A673 (cell line): Measurements from ENCODE around the gene CA5B. TPM values are rescaled to one million over a fixed set of nuclear protein-coding genes. Genes with fewer than 3 reads are reported as not detected.

Experiments used
- BruUV-seq: library from RNA; stranded (reverse); fragments of 400-500 nt; replicated peaks from 2 replicates; lab custom pipeline; 2021; lab: Mats Ljungman, UMichigan
- CTCF ChIA-PET: fragments of 300-600 bp; sonication (Branson Sonifier 250); formaldehyde crosslinking; loops from one replicate; lab custom pipeline; 2022; ENCODE audit warnings: antibody characterized with exemption; lab: Charles Lee
- POLR2A ChIA-PET: fragments of 300-600 bp; sonication (Branson Sonifier 250); formaldehyde crosslinking; loops from one replicate; lab custom pipeline; 2022; ENCODE audit warnings: antibody characterized with exemption; ENCODE audit not compliant: low non-redundant PET; lab: Charles Lee
- DNase-seq: peaks from one replicate; pipeline ENCODE4 v3.0.0-alpha.2; 2015; ENCODE audit warnings: low spot score
- H3K27ac ChIP-seq: fragments of 200-600 bp; sonication (generic); 2 replicates; pipeline ENCODE4 v1.5.1; 2016; ENCODE audit warnings: mixed run types, low read depth, mild to moderate bottlenecking, mixed read lengths, antibody characterized with exemption, low read length; ENCODE audit not compliant: poor library complexity, severe bottlenecking
- H3K27me3 ChIP-seq: fragments of 200-600 bp; sonication (generic); replicated peaks from 2 replicates; pipeline ENCODE4 v1.6.1; 2017; ENCODE audit warnings: mixed run types, low read depth, mild to moderate bottlenecking, mixed read lengths, antibody characterized with exemption, low read length; ENCODE audit not compliant: insufficient read depth, poor library complexity
- H3K36me3 ChIP-seq: fragments of 200-600 bp; sonication (generic); 2 replicates; pipeline ENCODE4 v1.6.1; 2016; ENCODE audit warnings: mixed run types, mild to moderate bottlenecking, mixed read lengths, antibody characterized with exemption, low read length; ENCODE audit not compliant: insufficient read depth, poor library complexity, severe bottlenecking
- H3K4me1 ChIP-seq: fragments of 200-600 bp; sonication (generic); 2 replicates; pipeline ENCODE4 v1.6.1; 2017; ENCODE audit warnings: mixed run types, mild to moderate bottlenecking, mixed read lengths, antibody characterized with exemption, low read length; ENCODE audit not compliant: insufficient read depth, poor library complexity, severe bottlenecking
- H3K4me3 ChIP-seq: fragments of 200-600 bp; sonication (generic); 2 replicates; pipeline ENCODE4 v1.5.1; 2016; ENCODE audit warnings: low read depth, mixed run types, mild to moderate bottlenecking, mixed read lengths, low read length; ENCODE audit not compliant: poor library complexity, severe bottlenecking
- H3K9me3 ChIP-seq: fragments of 200-600 bp; sonication (generic); 2 replicates; pipeline ENCODE4 v1.6.1; 2016; ENCODE audit warnings: mixed run types, low read depth, mild to moderate bottlenecking, mixed read lengths, antibody characterized with exemption, low read length; ENCODE audit not compliant: poor library complexity, severe bottlenecking
- EZH2 ChIP-seq: fragments of 200-600 bp; sonication (generic); IDR thresholded peaks from 2 replicates; pipeline ENCODE4 v1.6.1; 2017; ENCODE audit warnings: borderline replicate concordance, low read depth, mild to moderate bottlenecking, mixed read lengths, antibody characterized with exemption, low read length; ENCODE audit not compliant: poor library complexity, severe bottlenecking
- intact Hi-C: fragments of 100-400 bp; cut with micrococcal nuclease; formaldehyde crosslinking; loops from one replicate; pipeline ENCODE4 v1.10.0; 2022; ENCODE audit not compliant: unreplicated experiment
- total RNA-seq: library from RNA; stranded (reverse); gene quantifications from 2 replicates; pipeline ENCODE4 v1.2.3, GENCODE V29; 2021
- TF ChIP-seq, protein P1 (sequence below): fragments of 300-800, 200-600 bp; sonication (generic); conservative IDR thresholded peaks from 2 replicates; pipeline ENCODE4 v1.5.1; 2017; ENCODE audit warnings: low read depth, mild to moderate bottlenecking, antibody characterized with exemption, low read length, moderate library complexity, mixed read lengths

The CA5B gene
- total RNA-seq, 1 experiment from 2014 or later: 9.4 TPM

DNA sequence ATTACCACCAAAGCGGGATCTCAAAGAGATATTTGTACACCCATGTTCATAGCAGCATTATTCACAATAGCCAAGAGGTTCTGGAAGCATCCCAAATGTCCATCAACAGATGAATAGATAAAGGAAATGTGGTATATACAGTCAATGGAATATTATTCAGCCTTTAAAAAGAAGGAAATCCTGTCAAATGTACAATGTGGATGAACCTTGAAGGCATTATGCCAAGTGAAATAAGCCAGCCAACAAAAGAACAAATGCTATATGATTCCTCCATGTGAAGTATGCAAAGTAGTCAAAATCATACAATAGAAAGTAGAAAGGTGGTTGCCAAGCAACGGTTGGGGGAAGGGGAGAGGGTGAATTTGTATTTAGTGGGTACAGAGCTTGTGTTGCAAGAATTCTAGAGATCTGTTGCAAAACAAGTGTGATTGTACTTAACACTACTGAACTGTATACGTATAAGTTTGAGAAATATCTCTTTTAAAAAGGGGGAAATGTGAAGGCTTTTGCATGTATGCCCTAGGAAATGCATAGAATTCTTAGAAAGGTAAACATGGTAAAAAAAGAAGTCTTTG is 47.2 kb downstream of the CA5B start:
- ChIA-PET CTCF (no interaction called here), POLR2A (no interaction called here)
- Histone ChIP-seq H3K36me3 (no peaks in the 10 kb centered on the region), H3K27me3 (no peaks in the 10 kb centered on the region), H3K27ac (no peak overlapping the region), H3K9me3 (no peaks in the 10 kb centered on the region), H3K4me3 (no peak overlapping the region), H3K4me1 (peaks cover 3% of the 10 kb centered on the region)
- no TSS peak for BruUV-seq
- TF ChIP-seq, protein P1, sequence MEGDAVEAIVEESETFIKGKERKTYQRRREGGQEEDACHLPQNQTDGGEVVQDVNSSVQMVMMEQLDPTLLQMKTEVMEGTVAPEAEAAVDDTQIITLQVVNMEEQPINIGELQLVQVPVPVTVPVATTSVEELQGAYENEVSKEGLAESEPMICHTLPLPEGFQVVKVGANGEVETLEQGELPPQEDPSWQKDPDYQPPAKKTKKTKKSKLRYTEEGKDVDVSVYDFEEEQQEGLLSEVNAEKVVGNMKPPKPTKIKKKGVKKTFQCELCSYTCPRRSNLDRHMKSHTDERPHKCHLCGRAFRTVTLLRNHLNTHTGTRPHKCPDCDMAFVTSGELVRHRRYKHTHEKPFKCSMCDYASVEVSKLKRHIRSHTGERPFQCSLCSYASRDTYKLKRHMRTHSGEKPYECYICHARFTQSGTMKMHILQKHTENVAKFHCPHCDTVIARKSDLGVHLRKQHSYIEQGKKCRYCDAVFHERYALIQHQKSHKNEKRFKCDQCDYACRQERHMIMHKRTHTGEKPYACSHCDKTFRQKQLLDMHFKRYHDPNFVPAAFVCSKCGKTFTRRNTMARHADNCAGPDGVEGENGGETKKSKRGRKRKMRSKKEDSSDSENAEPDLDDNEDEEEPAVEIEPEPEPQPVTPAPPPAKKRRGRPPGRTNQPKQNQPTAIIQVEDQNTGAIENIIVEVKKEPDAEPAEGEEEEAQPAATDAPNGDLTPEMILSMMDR: no peak
- no peak for TF ChIP-seq EZH2
- intact Hi-C loops: no loop called here
- no peak for DNase-seq

DNA sequence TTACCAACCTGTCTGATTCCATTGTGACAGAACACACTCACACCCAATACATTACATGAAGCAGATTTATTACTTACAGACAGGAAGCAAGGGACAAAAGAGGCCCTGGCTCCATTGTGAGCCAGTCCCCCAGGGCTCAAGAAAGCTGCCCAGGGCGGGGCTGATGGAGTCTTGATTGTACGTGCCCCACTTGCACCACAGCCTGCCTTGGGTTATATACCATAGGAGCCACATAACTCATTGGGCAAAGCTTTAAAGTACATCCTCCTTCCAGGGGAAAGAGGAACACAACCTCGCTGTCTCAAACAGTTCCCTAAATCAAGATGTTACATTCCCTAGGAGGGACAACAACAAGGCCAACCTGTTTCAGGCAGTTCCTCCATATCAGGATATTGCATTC is 48.8 kb downstream of the CA5B start:
- no peaks in the 10 kb centered on the region for H3K9me3 ChIP-seq
- no peak overlapping the region for H3K27ac ChIP-seq
- ChIA-PET POLR2A (no interaction called here), CTCF (no interaction called here)
- intact Hi-C loops: no loop called here
- H3K36me3 ChIP-seq: no peaks in the 10 kb centered on the region
- BruUV-seq: no TSS peak
- peaks cover 7% of the 10 kb centered on the region for H3K4me1 ChIP-seq
- DNase-seq: no peak
- no peak overlapping the region for H3K4me3 ChIP-seq
- TF ChIP-seq, protein P1: no peak
- no peak for TF ChIP-seq EZH2
- no peaks in the 10 kb centered on the region for H3K27me3 ChIP-seq

DNA sequence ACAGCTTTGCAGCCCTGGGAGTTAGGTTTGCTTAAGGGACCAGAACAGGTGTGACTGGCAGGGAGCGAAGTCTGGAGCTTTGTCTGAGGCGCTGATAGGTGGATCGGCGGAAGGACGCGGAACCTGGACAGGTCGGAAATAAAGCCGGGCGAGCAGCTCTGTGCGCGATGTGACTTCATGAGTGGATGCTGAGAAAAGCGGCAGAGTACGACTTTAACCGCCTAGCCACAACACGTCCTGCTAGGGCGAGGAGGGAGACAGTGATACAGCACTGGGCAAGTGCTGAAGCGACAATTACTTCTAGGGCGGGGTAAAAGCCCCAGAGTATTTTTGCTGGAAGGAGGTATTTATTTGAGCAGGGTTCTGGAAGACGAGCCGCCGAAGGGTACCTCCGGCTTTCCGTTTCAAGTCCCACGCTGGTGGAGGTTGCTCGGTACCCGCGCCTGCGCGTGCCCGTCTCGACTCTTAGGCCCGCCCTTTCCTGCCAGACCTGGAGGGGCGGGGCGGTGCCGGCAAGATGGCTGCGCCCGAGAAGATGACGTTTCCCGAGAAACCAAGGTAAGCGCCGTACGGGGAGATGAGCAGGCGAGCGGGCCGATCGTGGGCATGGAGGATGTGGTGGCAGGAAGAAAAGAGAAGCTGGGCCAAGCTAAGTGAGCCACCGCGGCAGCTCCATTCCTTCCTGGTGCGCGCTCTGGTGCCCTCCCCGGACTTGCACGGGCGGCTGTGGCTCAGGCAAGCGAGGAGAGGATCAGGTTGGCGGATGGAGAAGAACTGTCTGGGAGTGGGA is 52.1 kb downstream of the CA5B start, which contains the start of gene ZRSR2:
TSS of gene ZRSR2 (plus strand) at position 506 of the 790 bp plus-strand sequence. CDS start at position 518, 12 bp downstream.
- H3K9me3 ChIP-seq: no peaks in the 10 kb centered on the region
- ChIA-PET POLR2A (interaction anchor here (0.6 kb wide), 1 partner anchor 420 kb away, joined by 4 read pairs; no protein-coding TSS in a partner anchor), CTCF (no interaction called here)
- H3K36me3 ChIP-seq: no peaks in the 10 kb centered on the region
- H3K27ac ChIP-seq: peak within 1 kb of the TSS; percentile 51
- TF ChIP-seq, protein P1: no peak
- no peak for TF ChIP-seq EZH2
- H3K27me3 ChIP-seq: no peaks in the 10 kb centered on the region
- peaks cover 7% of the 10 kb centered on the region for H3K4me1 ChIP-seq
- peak within 1 kb of the TSS; percentile 87 for H3K4me3 ChIP-seq
- BruUV-seq: TSS peak; percentile 90
- intact Hi-C loops: no loop called here
- peak; percentile 93 for DNase-seq
